Stimulated activated effector memory CD8-positive, alpha-beta T cell treated with anti-CD3 and anti-CD28 coated beads, Interleukin-12 subunit alpha, Interleukin-12 subunit beta, amount 100 ng/mL, for 72 hours (primary cell): ENCODE results near the gene DVL2.

Experiments
- ATAC-seq: fragments of 150-1000 bp; cut with Tn5 transposase; 2 replicates; pipeline ENCODE4 v1.10.0; 2021
- DNase-seq, 2 donors: peaks; one replicate each; pipeline ENCODE4 v3.0.0; 2021 to 2022; ENCODE audit warnings: low spot score in 2 of 2
- H3K27ac Mint-ChIP-seq: one replicate; pipeline ENCODE4 v1.8.0; 2022; ENCODE audit warnings: mild to moderate bottlenecking, mixed read lengths
- H3K36me3 Mint-ChIP-seq: one replicate; pipeline ENCODE4 v1.8.0; 2022; ENCODE audit warnings: mild to moderate bottlenecking, mixed read lengths
- H3K4me1 Mint-ChIP-seq: one replicate; pipeline ENCODE4 v1.8.0; 2022; ENCODE audit warnings: mixed read lengths
- H3K4me3 Mint-ChIP-seq: one replicate; pipeline ENCODE4 v1.8.0; 2022; ENCODE audit warnings: mild to moderate bottlenecking, mixed read lengths
- H3K9me3 Mint-ChIP-seq: one replicate; pipeline ENCODE4 v1.8.0; 2022; ENCODE audit warnings: mixed read lengths

The DVL2 gene

DNA sequence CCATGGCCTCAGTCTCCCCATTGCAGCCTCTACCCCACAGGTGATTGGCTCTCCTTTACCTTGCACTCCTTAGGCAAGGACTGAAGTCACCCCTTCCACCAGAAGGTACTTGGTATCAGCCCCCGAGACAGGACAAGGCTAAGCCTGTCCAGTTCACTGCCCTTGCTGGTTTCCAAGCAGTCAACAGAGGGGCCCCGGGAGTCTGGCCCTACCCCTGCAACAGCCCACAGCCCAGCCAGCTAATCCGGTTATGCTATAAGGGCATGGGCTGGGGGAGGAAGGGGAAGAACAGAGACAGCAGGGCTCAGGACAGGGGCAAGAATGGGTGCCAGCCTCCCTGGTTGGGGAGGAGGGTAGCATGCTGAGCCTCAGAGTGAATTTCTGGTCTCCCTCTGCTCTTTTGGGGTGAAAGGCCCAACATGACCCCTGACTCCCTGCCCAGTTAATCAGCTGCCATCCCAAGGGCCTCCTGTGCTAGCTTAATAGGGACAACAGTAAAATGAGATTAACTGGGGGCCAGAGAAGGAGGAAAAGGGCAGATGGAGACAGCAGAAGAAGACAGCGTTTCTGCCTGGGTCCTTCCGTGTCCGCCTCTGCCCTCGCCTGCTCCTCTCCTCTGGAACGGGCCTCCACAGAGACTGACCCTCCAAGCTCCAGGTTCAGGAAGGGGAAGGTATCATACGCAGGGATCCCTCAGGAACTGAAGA is 25.4 kb downstream of the DVL2 start:
- H3K4me1 Mint-ChIP-seq, result peaks cover 37% of the 10 kb centered on the region

DNA sequence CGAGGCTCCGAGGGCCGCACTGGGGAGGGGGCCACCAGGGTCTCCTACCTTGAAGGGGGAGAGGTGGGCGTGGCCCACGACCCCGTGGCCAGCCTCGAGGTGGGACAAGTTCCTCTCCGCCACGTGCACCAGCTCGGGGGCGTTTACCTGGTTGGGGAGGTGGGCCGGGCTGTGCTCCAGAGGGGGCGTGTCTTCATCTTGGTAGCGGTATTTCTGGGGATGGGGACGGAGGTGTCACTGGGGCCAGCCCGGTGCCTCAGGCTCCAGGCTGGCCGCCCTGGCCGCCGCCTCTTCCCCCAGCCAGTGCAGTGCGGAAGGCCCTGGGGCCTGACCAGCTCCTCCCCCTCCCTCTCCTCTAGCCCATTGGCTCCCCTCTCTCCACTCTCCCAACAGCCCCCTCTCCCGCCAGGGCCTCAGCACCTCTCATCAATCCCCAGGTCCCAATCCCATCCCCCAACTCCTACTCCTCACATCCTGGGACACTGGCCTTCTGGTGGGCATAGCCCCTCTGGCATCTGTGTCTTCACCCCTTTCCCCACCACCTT is 26.2 kb downstream of the DVL2 start:
- Mint-ChIP-seq H3K4me3 (no peak overlapping the region), H3K36me3 (peaks cover 11% of the 10 kb centered on the region), H3K9me3 (no peaks in the 10 kb centered on the region), H3K27ac (no peak overlapping the region), H3K4me1 (peaks cover 35% of the 10 kb centered on the region)
- DNase-seq (no peak), ATAC-seq (no peak)

More for the DNA sequence above, 25.4 kb downstream of the DVL2 start:
- no peak overlapping the region for H3K27ac Mint-ChIP-seq
- no peak for ATAC-seq
- H3K4me3 Mint-ChIP-seq, result no peak overlapping the region
- H3K9me3 Mint-ChIP-seq, result no peaks in the 10 kb centered on the region
- H3K36me3 Mint-ChIP-seq, result peaks cover 12% of the 10 kb centered on the region
- no peak for DNase-seq

DNA sequence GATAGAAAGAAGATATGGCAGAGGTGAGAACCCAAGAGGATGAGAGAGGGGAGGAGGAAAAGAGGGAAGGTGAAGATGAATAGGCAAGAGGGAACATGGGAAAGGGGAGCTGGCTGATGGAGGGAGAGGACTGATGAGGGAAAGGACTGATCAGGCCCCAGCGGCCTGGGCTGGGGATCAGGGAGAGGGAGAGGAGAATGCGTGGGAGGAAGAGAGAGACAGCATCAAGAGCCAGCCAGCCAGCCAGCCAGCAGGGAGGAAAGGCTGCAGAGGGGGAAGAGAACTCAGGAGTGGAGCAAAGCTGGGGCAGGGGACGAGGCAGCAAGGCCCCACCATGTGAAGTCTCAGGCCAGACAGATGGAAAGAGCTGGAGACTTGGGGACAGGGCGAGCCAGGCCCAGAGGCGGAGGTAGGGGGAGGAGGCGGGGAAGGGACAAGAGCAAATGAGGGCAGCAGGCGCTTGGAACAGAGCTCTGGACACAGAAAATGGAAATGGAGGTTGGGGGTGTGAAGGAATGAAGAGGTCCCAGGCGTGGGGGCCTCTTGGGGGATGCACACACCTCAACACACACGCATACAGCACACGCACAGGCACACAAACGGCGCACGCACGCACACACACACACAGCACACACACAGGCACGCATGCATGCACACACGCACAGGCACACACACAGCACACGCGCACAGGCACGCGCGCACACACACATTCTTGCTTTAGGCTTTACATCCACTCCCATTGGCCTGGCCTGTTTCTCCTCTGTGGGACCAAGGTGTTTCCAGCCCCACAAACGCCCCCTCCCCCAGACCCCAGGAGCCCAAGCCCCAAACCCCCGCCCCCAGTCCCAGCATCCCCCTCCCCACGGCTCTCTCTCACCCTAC is 27.0 kb downstream of the DVL2 start:
- H3K9me3 Mint-ChIP-seq, result no peaks in the 10 kb centered on the region
- no peak for ATAC-seq
- peaks cover 35% of the 10 kb centered on the region for H3K4me1 Mint-ChIP-seq
- no peak for DNase-seq
- H3K27ac Mint-ChIP-seq, result peak overlapping the region; percentile 98
- peaks cover 11% of the 10 kb centered on the region for H3K36me3 Mint-ChIP-seq
- no peak overlapping the region for H3K4me3 Mint-ChIP-seq

DNA sequence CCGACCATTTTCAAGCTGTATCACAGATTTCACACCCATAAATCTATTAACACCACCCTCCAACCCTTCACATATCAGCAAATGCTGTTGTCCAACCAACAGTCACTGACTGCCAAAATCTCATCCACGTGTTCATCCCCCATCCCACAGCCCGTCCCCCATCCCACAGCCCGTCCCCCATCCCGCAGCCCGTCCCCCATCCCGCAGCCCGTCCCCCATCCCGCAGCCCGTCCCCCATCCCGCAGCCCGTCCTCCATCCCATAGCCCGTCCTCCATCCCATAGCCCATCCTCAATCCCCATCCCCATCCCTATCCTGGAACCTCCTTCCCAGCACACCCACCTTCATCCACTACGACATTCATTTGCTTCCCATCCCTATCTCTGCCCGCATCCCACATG is 28.8 kb downstream of the DVL2 start:
- DNase-seq, result no peak
- Mint-ChIP-seq H3K36me3 (peaks cover 11% of the 10 kb centered on the region), H3K4me3 (peak overlapping the region; percentile 89), H3K27ac (peak overlapping the region; percentile 98), H3K9me3 (no peaks in the 10 kb centered on the region), H3K4me1 (peaks cover 35% of the 10 kb centered on the region)
- no peak for ATAC-seq

DNA sequence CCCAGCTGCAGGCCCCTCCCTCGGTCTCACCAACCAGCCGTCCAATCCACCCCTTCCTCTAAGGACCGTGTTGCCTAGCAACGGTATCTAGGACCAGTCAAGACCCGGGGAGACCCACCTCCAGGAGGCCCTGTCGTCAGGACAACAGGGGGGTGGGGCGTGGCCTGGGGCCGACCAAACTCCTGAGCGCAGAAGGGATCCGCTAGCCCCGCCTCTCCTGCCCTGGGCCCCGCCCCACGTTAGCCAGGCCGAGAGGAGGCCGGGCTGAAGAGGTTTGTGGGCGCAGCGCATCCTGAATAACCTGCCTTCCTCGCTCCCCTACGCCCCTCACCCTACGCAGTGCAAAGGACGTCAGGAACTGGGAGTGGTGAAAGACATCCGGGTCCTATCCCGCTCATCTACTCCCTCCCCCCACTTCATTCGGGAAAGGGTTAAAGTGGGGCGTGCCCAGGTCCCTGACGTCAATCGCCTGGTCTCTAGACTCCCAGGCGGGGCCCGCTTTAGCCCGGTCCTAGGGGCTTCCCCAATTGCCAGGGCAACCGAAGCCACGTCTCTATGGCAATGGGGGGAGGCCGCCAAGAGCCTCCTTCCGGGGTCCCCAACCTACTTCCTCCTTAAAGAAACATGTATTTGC is 29.4 kb downstream of the DVL2 start:
- Mint-ChIP-seq H3K4me1 (peaks cover 35% of the 10 kb centered on the region), H3K4me3 (peak overlapping the region; percentile 89), H3K9me3 (no peaks in the 10 kb centered on the region), H3K36me3 (peaks cover 11% of the 10 kb centered on the region), H3K27ac (peak overlapping the region; percentile 98)
- DNase-seq, result peak; percentile 82 to 97
- ATAC-seq, result peak; percentile 90

DNA sequence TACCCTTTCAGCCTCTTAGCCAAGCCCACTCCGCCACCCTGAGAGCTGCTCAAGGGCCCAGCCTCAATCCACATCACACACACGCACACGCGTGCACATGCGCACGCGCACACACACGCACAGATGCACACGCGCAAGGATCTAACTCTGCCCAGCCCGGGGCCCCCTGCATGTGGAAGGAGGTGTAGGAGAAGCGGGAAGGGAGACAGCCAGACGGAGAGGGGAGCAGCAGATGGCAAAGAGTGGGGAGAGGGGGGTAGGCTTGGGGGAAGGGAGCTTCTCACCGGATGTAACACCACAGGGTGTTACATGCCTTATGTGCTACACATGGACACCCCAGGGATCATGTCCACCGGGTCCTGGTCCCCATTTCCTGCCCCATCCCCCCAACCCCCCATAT is 30.0 kb downstream of the DVL2 start:
- DNase-seq, result no peak
- no peaks in the 10 kb centered on the region for H3K9me3 Mint-ChIP-seq

DNA sequence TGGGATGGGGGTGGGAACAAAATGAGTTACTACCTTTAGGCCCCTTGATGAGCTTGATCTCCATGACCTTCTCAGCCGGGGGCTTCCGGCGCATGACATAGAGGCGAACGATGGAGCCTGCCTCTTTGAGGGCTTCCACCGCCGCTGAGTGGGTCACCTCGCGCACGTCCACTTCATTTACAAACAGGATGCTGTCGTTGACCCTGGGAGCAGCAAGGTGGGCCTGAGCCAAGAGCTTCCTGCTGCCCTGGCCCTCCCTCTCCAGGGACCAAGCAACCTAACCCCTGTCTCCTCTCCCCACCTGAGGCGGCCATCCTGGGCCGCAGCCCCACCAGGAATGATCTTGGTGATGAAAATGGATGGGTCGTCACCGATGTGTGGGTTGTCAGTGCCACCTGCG is 30.9 kb downstream of the DVL2 start:
- ATAC-seq (no peak), DNase-seq (no peak)
- H3K9me3 Mint-ChIP-seq, result no peaks in the 10 kb centered on the region
- peaks cover 11% of the 10 kb centered on the region for H3K36me3 Mint-ChIP-seq
- peak overlapping the region; percentile 89 for H3K4me3 Mint-ChIP-seq
- H3K27ac Mint-ChIP-seq, result peak overlapping the region; percentile 98
- peaks cover 35% of the 10 kb centered on the region for H3K4me1 Mint-ChIP-seq

More for the DNA sequence above, 30.0 kb downstream of the DVL2 start:
- Mint-ChIP-seq H3K4me1 (peaks cover 35% of the 10 kb centered on the region), H3K4me3 (peak overlapping the region; percentile 89), H3K36me3 (peaks cover 11% of the 10 kb centered on the region), H3K27ac (peak overlapping the region; percentile 98)
- ATAC-seq, result peak; percentile 3

DNA sequence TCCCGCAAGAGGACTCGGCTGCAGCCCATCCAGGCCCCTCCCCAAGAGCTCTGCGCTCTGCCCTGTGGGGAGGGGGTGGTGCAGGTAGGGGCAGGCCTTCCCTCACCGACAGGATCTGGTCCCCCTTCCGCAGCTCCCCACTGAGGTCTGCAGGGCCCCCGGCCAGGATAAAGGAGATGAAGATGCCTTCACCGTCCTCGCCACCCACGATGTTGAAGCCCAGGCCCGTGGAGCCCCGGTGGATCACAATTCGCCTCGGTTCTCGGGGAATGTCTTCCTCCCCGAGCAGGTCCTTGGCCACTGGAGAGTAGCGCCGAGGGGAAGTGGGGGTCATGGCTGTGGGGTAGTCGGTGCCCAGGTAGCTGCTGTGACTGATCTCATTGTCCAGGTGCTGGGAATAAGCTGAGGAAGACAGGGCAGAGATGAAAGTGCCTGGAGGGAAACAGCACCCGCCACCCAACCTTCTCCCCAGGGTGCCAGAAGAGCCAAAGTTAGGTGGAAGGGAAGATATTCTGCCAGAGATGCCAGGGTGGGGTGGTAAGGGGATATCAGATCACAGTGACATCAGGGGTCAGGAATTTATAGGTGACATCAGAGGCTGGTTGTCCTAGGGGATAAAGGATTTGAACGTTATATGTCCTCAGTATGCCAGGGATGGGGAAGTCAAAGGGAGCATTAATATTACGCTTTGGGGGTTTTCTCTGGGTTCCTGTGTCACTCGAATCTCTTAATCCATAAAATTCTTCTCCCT is 37.5 kb downstream of the DVL2 start:
- Mint-ChIP-seq H3K27ac (no peak overlapping the region), H3K36me3 (no peaks in the 10 kb centered on the region), H3K4me3 (no peak overlapping the region), H3K4me1 (peaks cover 5% of the 10 kb centered on the region), H3K9me3 (no peaks in the 10 kb centered on the region)
- no peak for DNase-seq
- ATAC-seq, result no peak

DNA sequence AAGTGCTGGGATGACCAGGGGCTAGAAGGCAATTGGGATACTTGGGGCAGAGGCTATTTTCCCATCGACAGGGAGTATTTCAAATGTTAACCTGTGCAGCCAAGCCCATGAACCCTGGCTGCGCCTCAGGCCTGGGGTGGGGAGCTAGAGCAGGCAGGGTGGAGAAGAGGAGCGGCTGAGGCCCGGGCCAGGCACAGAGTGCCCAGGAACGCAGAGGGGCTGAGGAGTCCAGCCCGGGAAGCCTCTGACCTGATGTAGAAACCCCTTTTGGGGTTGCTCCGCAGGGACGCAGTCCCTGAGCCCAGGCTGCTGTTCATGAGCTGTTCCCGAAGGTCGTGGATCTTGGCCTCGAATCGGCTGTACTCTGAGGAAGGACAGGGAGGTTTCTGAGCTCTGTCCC is 38.3 kb downstream of the DVL2 start:
- Mint-ChIP-seq H3K4me1 (peaks cover 9% of the 10 kb centered on the region), H3K9me3 (no peaks in the 10 kb centered on the region), H3K36me3 (no peaks in the 10 kb centered on the region), H3K27ac (no peak overlapping the region), H3K4me3 (no peak overlapping the region)
- no peak for ATAC-seq
- DNase-seq, result no peak

DNA sequence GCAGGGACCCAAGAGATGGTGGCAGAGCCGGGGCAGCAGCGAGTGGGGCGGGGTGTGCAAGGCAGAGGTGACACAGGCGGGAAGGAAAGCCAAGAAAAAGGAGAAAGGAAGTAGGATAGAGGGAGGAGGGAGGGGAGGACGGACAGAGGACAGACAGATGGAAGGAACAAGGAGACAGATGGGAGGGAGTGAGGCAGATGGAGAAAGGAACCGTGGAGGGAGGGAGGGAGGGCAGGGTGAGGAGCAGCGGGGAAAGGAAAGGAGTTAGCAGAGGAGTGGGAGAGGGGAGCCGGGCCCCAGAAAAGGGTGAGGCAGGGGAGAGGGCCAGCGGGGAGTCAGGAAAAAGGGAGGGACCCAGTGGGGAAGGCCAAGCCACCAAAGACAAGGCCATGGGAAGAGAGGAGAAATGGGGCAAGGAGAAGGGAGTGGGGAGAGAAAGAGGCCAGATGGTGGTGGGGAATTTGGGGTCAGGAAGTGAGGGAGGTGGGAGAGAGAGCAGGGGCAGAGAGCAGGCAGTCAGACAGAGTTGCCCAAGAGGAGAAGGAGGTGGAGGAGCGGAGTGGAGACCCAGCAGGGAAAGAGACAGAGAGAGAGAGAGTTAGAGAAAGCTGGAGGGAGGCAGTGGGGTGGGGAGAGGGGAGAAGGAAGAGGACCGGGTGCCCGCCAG is 41.9 kb downstream of the DVL2 start:
- H3K4me3 Mint-ChIP-seq, result no peak overlapping the region
- DNase-seq (no peak), ATAC-seq (no peak)
- H3K36me3 Mint-ChIP-seq, result no peaks in the 10 kb centered on the region
- H3K9me3 Mint-ChIP-seq, result no peaks in the 10 kb centered on the region
- no peak overlapping the region for H3K27ac Mint-ChIP-seq
- H3K4me1 Mint-ChIP-seq, result peaks cover 9% of the 10 kb centered on the region

DNA sequence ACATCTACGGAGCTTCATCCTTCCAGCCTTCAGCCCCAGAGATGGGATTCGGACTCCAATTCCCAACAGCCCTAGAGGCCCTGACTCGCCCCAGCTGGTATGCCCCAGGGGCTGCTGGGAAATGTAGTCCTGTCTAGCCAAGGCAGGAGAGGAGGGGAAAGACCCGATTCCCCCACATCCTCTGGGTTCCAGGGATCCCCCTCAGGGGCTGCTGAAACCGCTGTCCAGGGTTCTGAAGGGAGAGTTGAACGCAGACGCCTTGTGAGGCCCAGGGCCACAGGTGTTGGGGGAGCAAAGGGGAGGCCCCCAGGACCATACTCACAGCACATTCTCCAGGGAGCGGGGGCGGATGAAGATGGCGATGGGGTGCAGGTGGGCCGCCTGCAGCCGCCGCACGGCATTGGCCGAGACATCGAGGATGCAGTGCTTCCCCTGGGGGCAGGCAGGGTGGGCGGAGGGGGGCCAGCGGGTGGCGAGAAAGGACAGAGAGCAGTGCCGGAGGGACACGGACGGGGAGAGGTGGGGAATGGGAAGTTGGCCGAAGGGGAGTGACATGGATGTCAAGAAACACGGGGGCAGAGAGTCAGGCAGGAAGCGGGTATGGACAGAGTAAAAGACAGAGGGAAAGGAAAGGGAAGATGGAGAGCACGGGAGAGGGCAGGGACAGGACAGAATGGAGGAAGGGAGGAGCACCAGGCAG is 42.6 kb downstream of the DVL2 start:
- H3K27ac Mint-ChIP-seq, result no peak overlapping the region
- H3K36me3 Mint-ChIP-seq, result no peaks in the 10 kb centered on the region
- peaks cover 11% of the 10 kb centered on the region for H3K4me1 Mint-ChIP-seq
- ATAC-seq (no peak), DNase-seq (no peak)
- no peak overlapping the region for H3K4me3 Mint-ChIP-seq
- no peaks in the 10 kb centered on the region for H3K9me3 Mint-ChIP-seq

DNA sequence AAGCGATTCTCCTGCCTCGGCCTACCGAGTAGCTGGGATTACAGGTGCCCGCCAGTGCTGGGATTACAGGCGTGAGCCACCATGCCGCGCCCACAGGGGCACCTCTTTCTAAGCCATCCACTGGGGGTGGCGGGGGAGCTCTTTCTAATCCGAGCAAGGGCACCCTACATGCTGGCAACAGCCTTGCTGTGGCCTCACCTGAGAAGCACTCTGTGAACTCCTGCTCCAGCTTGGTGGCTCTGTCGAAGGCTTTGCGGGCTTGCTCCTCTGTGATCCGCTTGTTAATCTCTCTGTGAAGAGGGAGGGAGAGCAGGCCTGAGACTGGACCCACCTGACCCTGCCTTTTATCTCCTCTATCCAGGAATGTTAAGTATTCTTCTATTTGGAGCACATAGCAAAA is 43.2 kb downstream of the DVL2 start:
- no peaks in the 10 kb centered on the region for H3K9me3 Mint-ChIP-seq
- DNase-seq (no peak), ATAC-seq (no peak)
- H3K36me3 Mint-ChIP-seq, result no peaks in the 10 kb centered on the region
- H3K27ac Mint-ChIP-seq, result no peak overlapping the region
- no peak overlapping the region for H3K4me3 Mint-ChIP-seq
- peaks cover 16% of the 10 kb centered on the region for H3K4me1 Mint-ChIP-seq

DNA sequence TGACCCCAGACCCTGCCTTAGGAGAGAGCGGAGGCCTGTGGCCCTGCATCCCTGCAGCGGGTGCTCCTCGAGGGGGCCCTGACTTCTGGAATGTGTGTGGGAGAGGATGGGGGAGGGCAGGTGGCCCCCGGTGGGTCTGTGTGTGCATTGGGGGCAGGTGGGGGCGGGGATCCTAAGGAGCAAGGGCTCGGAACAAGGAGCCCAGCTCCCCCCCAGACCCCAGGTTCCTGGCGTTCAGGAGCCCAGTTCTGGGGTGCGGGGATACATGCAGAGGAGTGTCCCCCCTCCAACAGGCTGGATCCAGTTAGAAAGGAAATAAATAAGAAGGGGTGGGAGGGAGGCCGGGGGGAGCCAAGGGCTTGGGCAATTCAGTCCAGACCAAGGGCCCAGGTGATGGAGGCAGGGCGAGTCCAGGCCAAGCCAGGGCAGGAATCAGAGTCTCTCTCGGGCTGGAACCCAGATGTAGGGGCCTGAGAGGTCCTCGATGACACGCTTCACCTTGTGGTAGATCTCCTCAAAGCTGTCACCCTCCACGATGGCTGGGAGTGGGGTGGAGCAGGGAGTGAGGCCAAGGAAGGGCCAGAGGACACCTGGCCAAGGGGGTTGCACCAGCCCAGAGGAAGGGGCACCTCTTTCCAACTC is 43.9 kb downstream of the DVL2 start:
- Mint-ChIP-seq H3K4me1 (peaks cover 16% of the 10 kb centered on the region), H3K36me3 (no peaks in the 10 kb centered on the region), H3K27ac (no peak overlapping the region), H3K9me3 (no peaks in the 10 kb centered on the region), H3K4me3 (no peak overlapping the region)
- no peak for ATAC-seq
- DNase-seq, result no peak
